MM.1S (cell line): ENCODE data around the gene ARHGEF5.
"Not testable (repeated sequence)": the region's sequence is repeated elsewhere in the genome, so short reads cannot be mapped to it uniquely, and the experiment has no call there.

Source experiments
- EZH2 ChIP-seq: fragments of 300-600 bp; sonication (generic); optimal IDR thresholded peaks from 2 replicates; pipeline ENCODE3; 2017; ENCODE audit warnings: low read depth, mild to moderate bottlenecking, antibody characterized with exemption, low read length, mixed read lengths
- TF ChIP-seq, protein P1 (sequence below): fragments of 300-600 bp; sonication (generic); IDR thresholded peaks from 2 replicates; pipeline ENCODE4 v1.5.1; 2016; ENCODE audit warnings: antibody characterized with exemption, low read length, mixed read lengths

DNA sequence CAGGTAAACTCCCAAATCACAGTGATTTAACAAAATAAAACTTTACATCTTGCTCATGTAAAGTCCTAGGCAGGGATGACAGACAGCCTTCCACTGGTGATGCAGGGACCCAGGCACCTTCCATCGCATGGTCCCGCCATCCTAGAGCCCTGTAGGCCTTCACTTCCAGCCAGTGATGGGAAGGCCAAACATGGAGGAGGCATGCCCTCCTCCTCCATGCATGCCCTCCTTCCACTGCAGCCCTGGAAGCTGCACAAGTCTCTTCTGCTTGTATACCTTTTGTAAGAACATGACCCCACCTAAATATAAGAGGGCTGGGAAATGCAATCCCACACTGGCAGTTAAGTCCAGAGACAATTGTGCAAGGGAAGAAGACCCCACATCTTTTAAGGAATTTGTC lies 45.5 kb upstream of the ARHGEF5 start:
- TF ChIP-seq, protein P1, sequence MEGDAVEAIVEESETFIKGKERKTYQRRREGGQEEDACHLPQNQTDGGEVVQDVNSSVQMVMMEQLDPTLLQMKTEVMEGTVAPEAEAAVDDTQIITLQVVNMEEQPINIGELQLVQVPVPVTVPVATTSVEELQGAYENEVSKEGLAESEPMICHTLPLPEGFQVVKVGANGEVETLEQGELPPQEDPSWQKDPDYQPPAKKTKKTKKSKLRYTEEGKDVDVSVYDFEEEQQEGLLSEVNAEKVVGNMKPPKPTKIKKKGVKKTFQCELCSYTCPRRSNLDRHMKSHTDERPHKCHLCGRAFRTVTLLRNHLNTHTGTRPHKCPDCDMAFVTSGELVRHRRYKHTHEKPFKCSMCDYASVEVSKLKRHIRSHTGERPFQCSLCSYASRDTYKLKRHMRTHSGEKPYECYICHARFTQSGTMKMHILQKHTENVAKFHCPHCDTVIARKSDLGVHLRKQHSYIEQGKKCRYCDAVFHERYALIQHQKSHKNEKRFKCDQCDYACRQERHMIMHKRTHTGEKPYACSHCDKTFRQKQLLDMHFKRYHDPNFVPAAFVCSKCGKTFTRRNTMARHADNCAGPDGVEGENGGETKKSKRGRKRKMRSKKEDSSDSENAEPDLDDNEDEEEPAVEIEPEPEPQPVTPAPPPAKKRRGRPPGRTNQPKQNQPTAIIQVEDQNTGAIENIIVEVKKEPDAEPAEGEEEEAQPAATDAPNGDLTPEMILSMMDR: not testable (repeated sequence)
- TF ChIP-seq EZH2: not testable (repeated sequence)
